ENCODE results near the gene EXOC3L2. TPM values are rescaled to one million over a fixed set of nuclear protein-coding genes. Genes with fewer than 3 reads are reported as not detected.

Gene EXOC3L2
- total RNA-seq, 1 donor = 0.31 TPM

DNA sequence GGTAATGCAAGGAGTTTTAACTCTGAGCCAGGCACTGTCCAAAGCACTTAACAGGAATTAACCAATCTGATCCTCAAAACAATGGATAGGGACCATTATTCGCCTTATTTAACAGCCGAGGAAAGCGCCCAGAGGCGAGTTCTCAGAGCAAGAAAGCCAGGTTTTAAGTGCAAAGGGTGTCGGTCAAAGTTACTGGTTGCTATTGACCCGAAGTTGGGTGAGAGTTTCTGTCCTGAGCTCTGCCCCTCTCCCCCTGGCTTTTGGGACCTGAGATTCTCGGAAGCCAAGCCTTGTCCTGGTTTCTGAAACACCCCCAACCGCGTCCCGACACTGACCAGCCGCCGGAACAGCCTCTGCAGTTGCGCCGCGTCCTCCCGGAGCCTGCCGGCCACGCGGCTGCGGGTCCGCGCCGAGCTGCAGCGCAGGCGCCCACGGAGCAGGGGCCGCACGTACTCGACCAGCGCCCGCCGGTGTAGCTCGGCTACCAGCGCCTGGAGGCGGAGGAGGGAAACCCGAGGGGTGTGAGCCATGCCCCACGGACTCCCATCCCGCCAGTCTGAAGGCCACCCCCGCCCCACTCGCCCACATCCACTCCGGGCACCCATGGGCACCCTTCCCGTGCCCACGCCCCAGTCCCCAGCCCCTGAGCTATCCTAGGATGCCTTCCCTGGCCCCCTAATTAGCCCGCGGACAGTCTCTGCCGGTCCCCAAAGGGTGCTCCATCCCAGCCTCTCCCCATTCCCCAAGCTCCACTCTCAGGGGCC lies 27.8 kb downstream of the EXOC3L2 start:
- Histone ChIP-seq H3K9me3 (ENCODE audit: low read depth, low read length) (no peaks in the 10 kb centered on the region), H3K4me3 (ENCODE audit: low read length) (no peak overlapping the region), H3K4me1 (ENCODE audit: insufficient read depth, low read length) (no peaks in the 10 kb centered on the region), H3K27me3 (ENCODE audit: insufficient read depth, low read length) (peaks cover 13% of the 10 kb centered on the region)

DNA sequence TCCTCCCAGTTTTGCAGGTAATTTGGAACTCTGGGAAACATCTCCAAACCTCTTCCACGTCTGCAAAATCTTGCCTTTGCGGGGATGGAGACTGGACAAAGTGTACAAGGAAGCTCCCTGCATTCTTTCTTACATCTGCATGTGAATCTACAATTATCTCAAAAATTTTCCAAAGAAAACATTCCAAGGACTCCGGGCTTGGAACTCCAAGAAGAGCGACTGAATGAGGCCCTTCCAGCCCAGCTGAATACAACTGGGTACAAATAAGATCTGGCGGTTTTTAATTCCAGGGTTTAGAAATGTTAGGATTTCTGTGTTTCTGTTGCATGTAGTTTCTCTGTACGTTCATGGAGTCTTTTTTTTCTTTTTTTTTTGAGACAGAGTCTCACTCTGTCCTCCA lies 28.5 kb downstream of the EXOC3L2 start:
- Histone ChIP-seq H3K4me3 (ENCODE audit: low read length) (no peak overlapping the region), H3K4me1 (ENCODE audit: insufficient read depth, low read length) (no peaks in the 10 kb centered on the region), H3K9me3 (ENCODE audit: low read depth, low read length) (no peaks in the 10 kb centered on the region), H3K27me3 (ENCODE audit: insufficient read depth, low read length) (peaks cover 16% of the 10 kb centered on the region)

DNA sequence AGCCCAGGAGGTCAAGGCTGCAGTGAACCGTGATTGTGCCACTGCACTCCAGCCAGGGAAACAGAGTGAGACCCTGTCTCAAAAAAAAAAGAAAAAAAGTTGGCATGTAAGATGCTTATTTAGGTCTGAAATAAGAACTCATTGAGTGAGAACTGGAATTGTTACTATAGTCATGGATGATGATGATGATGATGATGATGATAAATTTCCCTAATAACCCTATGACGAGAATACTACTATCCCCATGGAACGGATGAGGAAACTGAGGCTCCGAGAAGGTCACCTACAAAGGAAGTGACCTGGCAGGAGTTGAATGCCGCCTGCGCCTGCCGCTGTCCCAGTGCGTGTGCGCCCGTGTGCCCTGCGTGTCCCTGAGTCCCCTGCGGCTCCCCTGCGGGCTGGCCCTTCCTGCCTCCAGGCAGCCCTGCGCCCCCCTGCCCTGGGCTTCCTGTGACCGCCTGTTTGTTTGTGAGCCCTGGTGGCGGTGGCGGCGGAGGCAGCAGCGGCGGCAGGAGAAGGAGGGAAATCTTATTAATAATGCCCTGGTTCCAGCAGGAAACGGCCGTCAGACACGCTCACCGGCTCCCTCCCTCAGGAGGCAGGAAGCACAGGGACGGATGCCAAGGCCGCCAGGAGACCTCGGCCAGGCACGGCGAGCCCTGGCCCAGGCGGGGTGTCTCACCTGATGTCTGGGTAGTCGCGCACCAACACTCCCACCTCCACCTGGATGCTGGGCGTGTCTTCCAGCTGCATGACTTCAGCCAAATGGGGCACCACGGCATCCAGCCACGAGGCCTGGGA lies 29.6 kb downstream of the EXOC3L2 start:
- Histone ChIP-seq H3K9me3 (ENCODE audit: low read depth, low read length) (no peaks in the 10 kb centered on the region), H3K4me3 (ENCODE audit: low read length) (no peak overlapping the region), H3K27me3 (ENCODE audit: insufficient read depth, low read length) (peaks cover 16% of the 10 kb centered on the region)

DNA sequence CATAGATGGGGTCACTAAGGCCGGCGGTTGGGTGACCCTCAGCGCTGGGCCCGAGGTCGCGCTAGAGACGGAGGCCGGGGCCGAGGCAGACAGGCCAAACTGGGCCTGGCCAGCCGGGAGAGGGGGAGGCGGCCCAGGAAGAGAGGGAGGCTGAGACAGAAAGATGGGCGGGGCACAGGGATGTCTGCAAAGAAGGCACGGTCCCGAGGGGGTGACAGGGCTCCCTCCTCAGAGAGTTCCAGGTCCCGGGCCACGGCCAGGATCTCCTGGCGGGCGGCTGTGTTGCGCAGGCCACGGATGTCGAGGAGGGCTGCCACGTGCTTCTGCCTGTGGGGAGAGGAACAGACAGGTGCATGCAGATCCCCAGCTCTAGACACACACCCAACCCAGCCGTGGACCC lies 32.2 kb downstream of the EXOC3L2 start:
- Histone ChIP-seq H3K4me1 (ENCODE audit: insufficient read depth, low read length) (no peaks in the 10 kb centered on the region), H3K27me3 (ENCODE audit: insufficient read depth, low read length) (peaks cover 14% of the 10 kb centered on the region)

More for the DNA sequence above, 29.6 kb downstream of the EXOC3L2 start:
- no peaks in the 10 kb centered on the region for H3K4me1 ChIP-seq (ENCODE audit: insufficient read depth, low read length)

DNA sequence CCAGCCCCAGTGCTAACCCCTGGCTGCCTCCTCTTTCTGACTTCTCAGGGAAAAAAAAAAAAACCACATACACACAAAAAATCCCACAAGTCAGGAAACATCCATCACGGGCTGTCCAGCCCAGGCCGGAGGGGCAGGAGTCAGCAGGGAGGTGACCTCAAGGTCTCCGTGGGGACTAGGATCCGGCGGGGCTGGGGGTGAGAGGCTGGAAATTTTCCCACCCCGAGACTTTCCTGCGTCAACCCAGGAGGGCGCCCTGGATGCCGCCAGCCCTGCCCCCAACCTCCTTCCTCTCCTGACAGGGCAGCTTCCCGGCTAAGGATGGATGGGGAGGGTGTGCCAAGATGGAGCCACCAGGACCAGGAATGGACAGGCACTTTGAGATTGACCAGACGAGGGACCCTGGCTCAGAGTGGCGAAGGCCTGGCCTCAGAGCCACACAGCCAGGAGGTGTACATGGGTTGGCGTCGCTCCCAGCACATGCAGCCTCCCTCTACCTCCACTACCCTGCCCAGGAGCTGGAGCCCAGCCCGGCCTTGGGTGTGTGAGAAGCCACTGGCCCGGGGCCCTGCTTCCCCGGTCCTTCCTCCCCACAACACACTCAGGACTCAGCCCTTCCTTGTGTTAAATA lies 33.3 kb downstream of the EXOC3L2 start:
- no peaks in the 10 kb centered on the region for H3K9me3 ChIP-seq (ENCODE audit: low read depth, low read length)
- peaks cover 8% of the 10 kb centered on the region for H3K27me3 ChIP-seq (ENCODE audit: insufficient read depth, low read length)
- no peak overlapping the region for H3K4me3 ChIP-seq (ENCODE audit: low read length)
- H3K4me1 ChIP-seq (ENCODE audit: insufficient read depth, low read length) = no peaks in the 10 kb centered on the region

More for the DNA sequence above, 32.2 kb downstream of the EXOC3L2 start:
- H3K9me3 ChIP-seq (ENCODE audit: low read depth, low read length) = no peaks in the 10 kb centered on the region
- no peak overlapping the region for H3K4me3 ChIP-seq (ENCODE audit: low read length)

DNA sequence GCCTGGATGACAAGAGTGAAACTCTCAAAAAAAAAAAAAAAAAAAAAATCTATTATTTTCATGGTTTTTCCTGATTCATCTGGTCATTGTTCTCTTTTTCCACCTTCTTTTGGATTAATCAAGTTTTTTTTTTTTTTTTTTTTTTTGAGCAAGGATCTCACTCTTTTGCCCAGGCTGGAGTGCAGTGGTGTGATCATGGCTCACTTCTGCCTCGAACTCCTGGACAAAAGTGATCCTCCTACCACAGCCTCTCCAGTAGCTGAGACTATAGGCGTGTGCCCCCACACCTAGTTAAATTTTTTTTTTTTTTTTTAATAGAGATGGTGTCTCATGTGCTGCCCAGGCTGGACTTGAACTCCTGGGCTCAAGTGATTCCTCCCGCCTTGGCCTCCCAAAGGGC lies 38.9 kb downstream of the EXOC3L2 start:
- H3K9me3 ChIP-seq (ENCODE audit: low read depth, low read length) = no peaks in the 10 kb centered on the region
- H3K27me3 ChIP-seq (ENCODE audit: insufficient read depth, low read length) = no peaks in the 10 kb centered on the region
- no peaks in the 10 kb centered on the region for H3K4me1 ChIP-seq (ENCODE audit: insufficient read depth, low read length)
- H3K4me3 ChIP-seq (ENCODE audit: low read length) = no peak overlapping the region

DNA sequence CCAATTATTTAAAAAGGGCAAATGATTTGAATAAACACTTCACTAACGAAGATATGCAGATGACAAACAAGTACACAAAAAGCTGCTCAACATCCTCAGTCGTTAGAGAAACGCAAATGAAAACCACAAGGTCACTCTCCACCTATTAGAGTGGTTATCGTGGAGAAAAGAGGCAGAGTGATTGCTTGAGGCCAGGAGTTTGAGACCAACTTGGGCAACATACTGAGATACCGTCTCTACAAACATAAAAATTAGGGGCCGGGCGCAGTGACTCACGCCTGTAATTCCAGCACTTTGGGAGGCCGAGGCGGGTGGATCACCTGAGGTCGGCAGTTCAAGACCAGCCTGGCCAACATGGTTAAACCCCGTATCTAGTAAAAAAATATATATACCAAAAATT lies 39.4 kb downstream of the EXOC3L2 start:
- Histone ChIP-seq H3K4me3 (ENCODE audit: low read length) (no peak overlapping the region), H3K4me1 (ENCODE audit: insufficient read depth, low read length) (no peaks in the 10 kb centered on the region), H3K27me3 (ENCODE audit: insufficient read depth, low read length) (no peaks in the 10 kb centered on the region), H3K9me3 (ENCODE audit: low read depth, low read length) (no peaks in the 10 kb centered on the region)

DNA sequence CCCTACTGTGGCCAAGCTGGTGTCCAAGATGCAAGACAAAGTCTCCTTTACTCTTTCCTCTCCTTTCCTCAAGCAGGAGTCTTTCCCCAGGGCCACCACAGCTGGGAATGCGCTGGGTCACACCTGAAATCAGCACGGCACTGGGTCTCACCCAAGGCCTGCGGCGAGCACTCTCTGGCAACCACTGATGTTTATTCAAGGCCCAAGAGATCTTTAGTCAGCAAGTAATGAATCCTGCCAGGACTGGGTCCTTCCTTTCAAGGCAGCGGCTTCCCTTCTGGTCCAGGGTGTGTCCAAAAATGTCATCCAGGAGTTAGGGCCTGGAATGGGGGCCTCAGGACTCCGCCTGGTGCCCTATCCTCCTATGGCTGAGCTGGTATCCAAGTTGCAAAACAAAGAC lies 42.6 kb downstream of the EXOC3L2 start:
- H3K4me1 ChIP-seq (ENCODE audit: insufficient read depth, low read length) = no peaks in the 10 kb centered on the region
- H3K27me3 ChIP-seq (ENCODE audit: insufficient read depth, low read length) = no peaks in the 10 kb centered on the region
- no peak overlapping the region for H3K4me3 ChIP-seq (ENCODE audit: low read length)
- no peaks in the 10 kb centered on the region for H3K9me3 ChIP-seq (ENCODE audit: low read depth, low read length)

DNA sequence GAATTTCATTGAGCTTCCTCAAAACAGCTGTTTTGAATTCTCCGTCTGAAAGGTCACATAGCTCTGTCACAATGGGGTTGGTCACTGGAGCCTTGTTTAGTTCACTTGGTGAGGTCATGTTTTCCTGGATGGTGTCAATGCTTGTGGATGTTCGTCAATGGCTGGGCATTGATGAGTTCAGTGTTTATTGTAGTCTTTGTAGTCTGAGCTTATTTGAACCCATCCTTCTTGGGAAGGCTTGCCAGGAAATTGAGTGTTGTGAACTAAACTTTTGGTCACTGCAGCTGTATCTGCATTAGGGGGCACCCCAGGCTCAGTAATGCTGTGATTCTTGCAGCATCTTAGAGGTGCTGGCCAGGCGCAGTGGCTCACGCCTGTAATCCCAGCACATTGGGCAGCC lies 44.6 kb downstream of the EXOC3L2 start:
- H3K9me3 ChIP-seq (ENCODE audit: low read depth, low read length) = no peaks in the 10 kb centered on the region
- no peaks in the 10 kb centered on the region for H3K4me1 ChIP-seq (ENCODE audit: insufficient read depth, low read length)
- no peaks in the 10 kb centered on the region for H3K27me3 ChIP-seq (ENCODE audit: insufficient read depth, low read length)
- no peak overlapping the region for H3K4me3 ChIP-seq (ENCODE audit: low read length)

DNA sequence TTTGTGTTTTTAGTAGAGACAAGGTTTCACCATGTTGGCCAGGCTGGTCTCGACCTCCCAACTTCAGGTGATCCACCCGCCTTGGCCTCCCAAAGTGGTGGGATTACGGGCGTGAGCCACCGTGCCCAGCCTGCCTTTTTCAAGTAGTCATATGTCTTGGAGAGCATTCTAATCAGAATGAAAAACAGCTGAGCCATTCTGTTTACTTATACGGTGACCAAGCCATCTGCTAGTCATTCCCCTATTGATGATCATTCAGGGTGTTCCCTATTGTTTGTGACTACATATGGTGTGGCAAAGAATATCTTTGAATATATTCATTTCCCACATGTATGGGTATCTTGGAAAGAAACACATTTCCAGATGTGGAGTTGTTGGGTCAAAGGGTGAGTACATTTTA lies 49.4 kb downstream of the EXOC3L2 start:
- H3K9me3 ChIP-seq (ENCODE audit: low read depth, low read length) = no peaks in the 10 kb centered on the region
- H3K4me1 ChIP-seq (ENCODE audit: insufficient read depth, low read length) = no peaks in the 10 kb centered on the region
- no peaks in the 10 kb centered on the region for H3K27me3 ChIP-seq (ENCODE audit: insufficient read depth, low read length)
- H3K4me3 ChIP-seq (ENCODE audit: low read length) = no peak overlapping the region

DNA sequence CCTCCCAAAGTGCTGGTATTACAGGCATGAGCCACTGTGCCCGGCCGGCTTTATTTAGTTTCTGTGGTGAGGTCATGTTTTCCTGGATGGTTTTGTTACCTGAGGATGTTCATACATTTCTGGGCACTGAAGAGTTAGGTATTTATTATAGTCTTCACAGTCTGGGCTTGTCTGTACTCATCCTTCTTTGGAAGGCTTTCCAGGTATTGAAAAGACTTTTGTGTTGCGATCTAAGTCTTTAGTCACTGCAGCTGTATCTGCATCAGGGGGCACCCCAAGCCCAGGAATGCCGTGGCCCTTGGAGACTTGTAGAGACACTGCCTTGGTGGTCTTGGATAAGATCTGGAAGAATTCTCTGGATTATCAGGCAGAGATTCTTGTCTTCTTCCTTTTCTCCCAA lies 53.8 kb downstream of the EXOC3L2 start:
- Histone ChIP-seq H3K4me3 (ENCODE audit: low read length) (no peak overlapping the region), H3K9me3 (ENCODE audit: low read depth, low read length) (no peaks in the 10 kb centered on the region), H3K27me3 (ENCODE audit: insufficient read depth, low read length) (no peaks in the 10 kb centered on the region), H3K4me1 (ENCODE audit: insufficient read depth, low read length) (no peaks in the 10 kb centered on the region)

DNA sequence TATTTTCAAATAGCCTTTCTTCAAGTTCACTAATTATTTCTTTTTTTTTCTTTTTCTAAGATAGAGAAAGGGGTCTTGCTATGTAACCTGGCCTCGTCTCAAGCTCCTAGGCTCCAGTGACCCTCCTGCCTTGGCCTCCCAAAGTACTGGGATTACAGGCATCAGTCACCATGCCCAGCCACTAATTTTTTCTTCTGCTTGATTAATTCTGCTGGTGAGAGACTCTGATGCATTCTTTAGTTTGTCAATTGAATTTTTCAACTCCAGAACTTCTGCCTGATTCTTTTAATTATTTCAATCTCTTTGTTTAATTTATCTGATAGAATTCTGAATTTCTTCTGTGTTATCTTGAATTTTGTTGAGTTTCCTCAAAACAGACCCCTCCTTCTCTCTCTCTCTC lies 55.2 kb downstream of the EXOC3L2 start:
- peaks cover 5% of the 10 kb centered on the region for H3K4me1 ChIP-seq (ENCODE audit: insufficient read depth, low read length)
- no peak overlapping the region for H3K4me3 ChIP-seq (ENCODE audit: low read length)
- no peaks in the 10 kb centered on the region for H3K27me3 ChIP-seq (ENCODE audit: insufficient read depth, low read length)
- H3K9me3 ChIP-seq (ENCODE audit: low read depth, low read length) = no peaks in the 10 kb centered on the region

DNA sequence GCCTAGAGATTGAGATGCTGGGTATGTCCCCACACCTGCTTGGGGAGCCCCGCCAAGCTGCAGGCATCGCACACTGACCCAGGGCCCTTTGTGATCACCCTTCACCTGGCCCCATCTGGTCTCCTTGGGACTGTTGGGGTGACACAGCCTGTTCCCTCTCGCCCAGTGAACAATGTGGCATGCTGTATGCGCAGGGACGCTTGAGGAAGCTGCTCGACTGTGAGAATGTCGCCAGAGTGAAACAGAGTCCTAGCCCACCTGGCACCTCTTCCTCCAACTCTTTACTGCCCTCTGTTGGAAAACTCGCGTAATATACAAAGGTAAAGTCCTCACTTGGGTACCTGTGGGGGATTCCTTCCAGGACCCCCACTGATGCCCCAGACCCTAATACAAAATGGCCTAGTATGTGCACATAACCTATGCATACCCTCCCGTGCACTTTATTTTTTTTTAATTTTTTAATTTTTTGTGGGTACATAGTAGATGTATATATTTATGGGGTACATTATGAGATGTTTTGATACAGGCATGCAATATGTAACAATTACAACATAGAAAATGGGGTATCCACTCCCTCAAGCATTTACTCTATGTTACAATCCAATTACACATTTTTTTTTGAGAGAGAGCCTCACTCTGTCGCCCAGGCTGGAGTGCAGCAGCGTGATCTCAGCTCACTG lies 57.6 kb downstream of the EXOC3L2 start:
- Histone ChIP-seq H3K9me3 (ENCODE audit: low read depth, low read length) (no peaks in the 10 kb centered on the region), H3K4me3 (ENCODE audit: low read length) (no peak overlapping the region), H3K4me1 (ENCODE audit: insufficient read depth, low read length) (peaks cover 22% of the 10 kb centered on the region), H3K27me3 (ENCODE audit: insufficient read depth, low read length) (no peaks in the 10 kb centered on the region)

DNA sequence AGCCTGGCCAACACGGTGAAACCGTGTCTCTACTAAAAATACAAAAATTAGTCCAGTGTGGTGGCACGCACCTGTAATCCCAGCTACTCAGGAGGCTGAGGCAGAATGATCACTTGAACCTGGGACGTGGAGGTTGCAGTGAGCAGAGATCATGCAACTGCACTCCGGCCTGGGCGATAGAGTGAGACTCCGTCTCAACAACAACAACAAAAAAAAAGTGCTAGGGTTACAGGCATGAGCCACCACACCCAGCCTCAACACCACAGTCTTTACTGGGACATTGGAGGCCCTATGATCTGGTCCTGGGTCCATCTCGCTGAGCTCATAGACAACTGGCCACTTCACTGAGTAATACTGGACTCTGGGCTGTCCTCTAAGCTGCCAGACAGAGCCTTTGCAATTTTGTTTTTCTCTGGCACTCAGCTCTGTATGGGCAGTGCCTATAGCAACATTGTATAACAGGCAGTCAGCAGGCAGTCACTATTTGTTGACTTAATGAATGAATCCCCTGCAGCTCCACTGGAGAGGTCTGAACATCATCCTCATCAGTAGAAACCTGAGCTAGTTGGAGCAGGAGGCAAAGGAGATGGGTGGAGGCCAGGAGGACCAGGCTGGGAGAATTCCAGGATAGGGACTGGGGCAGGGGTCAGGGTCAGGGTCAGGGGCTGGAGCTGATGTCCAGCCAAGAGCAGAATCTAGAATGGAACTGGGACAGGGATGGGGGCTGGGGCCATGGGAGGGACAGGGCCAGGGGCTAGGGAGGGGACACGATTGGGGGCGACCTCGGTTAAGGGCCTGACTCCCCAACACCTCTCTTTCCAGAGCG lies 58.5 kb downstream of the EXOC3L2 start:
- Histone ChIP-seq H3K4me3 (ENCODE audit: low read length) (no peak overlapping the region), H3K4me1 (ENCODE audit: insufficient read depth, low read length) (peaks cover 22% of the 10 kb centered on the region), H3K27me3 (ENCODE audit: insufficient read depth, low read length) (no peaks in the 10 kb centered on the region), H3K9me3 (ENCODE audit: low read depth, low read length) (no peaks in the 10 kb centered on the region)

All from mononuclear cell (primary cell).